ENCODE measurements around the gene WDR6.

- TF ChIP-seq POLR2A (IDR thresholded peaks at IDR 0.05; ENCODE audit: low read depth, low read length) = no peak
- no peak for TF ChIP-seq SPI1 (IDR thresholded peaks at IDR 0.05; ENCODE audit: low read depth, low read length)
- no peak for TF ChIP-seq POLR2AphosphoS5 (IDR thresholded peaks at IDR 0.05; ENCODE audit: low read depth, low read length)
Observed at GRCh38 chr3:48993834-48994233, 13.4 kb upstream of the WDR6 start.
